Thyroid gland (tissue), 4 donors: ENCODE data around the gene ZNF644.

Experiments
- POLR2A ChIP-seq, 2 donors: fragments of 450-650 bp; IDR thresholded peaks; one replicate each; pipeline ENCODE4 v1.6.1; 2017; ENCODE audit warnings: antibody characterized with exemption in 2 of 2, mild to moderate bottlenecking in 2 of 2, moderate library complexity in 1 of 2
- TF ChIP-seq, protein P1 (sequence below), 6 experiments: fragments of 200-600 bp in 3 of 6; fragments of 450-650 bp in 3 of 6; sonication (generic) in 3 of 6; IDR thresholded peaks; one replicate each; pipeline ENCODE4 v1.5.1; 2016 to 2019; ENCODE audit warnings: antibody characterized with exemption in 6 of 6, mild to moderate bottlenecking in 2 of 6, inconsistent platforms in 1 of 6, moderate library complexity in 1 of 6

DNA sequence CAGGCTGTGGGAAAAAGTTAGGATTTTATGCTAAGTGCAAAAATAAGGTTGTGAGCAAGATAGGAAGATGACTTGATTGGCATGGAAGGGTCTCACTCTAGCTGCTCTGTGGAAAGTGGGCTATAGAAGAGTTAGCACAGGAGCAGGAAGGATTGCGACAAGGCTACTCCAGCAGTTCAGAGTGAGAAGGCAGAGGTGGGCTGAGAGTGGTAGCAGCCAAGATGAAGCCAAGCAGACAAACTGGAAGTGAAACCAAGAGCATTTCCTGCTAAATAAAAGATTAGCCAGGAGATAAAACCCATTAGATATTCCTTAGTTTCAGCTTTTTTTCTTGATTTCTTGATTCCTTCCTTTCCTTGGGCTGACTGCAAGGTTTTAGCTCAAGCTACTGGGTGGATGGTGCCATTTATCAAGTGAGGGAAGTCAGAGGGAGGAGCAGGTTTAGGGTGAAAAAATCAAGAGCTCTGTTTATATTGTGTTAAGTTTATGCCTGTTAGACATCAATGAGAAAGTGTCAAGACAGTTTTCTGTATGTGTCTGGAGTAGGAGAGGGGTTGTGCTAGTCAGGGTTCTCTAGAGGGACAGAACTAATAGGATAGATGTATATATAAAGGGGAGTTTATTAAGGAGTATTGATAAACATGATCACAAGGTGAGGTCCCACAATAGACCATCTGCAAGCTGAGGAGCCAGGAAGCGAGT is 33.1 kb upstream of the ZNF644 start:
- TF ChIP-seq, protein P1, sequence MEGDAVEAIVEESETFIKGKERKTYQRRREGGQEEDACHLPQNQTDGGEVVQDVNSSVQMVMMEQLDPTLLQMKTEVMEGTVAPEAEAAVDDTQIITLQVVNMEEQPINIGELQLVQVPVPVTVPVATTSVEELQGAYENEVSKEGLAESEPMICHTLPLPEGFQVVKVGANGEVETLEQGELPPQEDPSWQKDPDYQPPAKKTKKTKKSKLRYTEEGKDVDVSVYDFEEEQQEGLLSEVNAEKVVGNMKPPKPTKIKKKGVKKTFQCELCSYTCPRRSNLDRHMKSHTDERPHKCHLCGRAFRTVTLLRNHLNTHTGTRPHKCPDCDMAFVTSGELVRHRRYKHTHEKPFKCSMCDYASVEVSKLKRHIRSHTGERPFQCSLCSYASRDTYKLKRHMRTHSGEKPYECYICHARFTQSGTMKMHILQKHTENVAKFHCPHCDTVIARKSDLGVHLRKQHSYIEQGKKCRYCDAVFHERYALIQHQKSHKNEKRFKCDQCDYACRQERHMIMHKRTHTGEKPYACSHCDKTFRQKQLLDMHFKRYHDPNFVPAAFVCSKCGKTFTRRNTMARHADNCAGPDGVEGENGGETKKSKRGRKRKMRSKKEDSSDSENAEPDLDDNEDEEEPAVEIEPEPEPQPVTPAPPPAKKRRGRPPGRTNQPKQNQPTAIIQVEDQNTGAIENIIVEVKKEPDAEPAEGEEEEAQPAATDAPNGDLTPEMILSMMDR (IDR thresholded peaks at IDR 0.05), result no peak
- TF ChIP-seq POLR2A (IDR thresholded peaks at IDR 0.05), result no peak
